Germinal center (tissue), 1 donor: ENCODE results near the gene STARD3NL.
"Not testable (repeated sequence)": the region's sequence is repeated elsewhere in the genome, so short reads cannot be mapped to it uniquely, and the experiment has no call there.

Source experiments
- DNase-seq: peaks from one replicate; pipeline ENCODE4 v3.0.0; 2012; ENCODE audit warnings: mixed read lengths, low spot score

STARD3NL gene

GRCh38 chr7:38269704-38270346 is 91.8 kb downstream of the STARD3NL start:
- not testable (repeated sequence) for DNase-seq

GRCh38 chr7:38270405-38270804 is 92.4 kb downstream of the STARD3NL start:
- not testable (repeated sequence) for DNase-seq

GRCh38 chr7:38273286-38273995 is 95.4 kb downstream of the STARD3NL start, which contains the start of gene TARP:
Gene TARP (minus strand): TSS chr7:38273636.
- DNase-seq: no peak

GRCh38 chr7:38274486-38274885 is 96.4 kb downstream of the STARD3NL start:
- DNase-seq: no peak

- no peak for DNase-seq
These were observed 97.0 kb downstream of the STARD3NL start for GRCh38 chr7:38274927-38275620.

- DNase-seq: no peak
These were observed 98.2 kb downstream of the STARD3NL start for GRCh38 chr7:38276096-38276877.

- DNase-seq: no peak
These were observed 102.0 kb downstream of the STARD3NL start for GRCh38 chr7:38280000-38280399.
